ENCODE results near the gene NRXN3.

GRCh38 chr14:78367355-78367754 is 197.2 kb downstream of the NRXN3 start:
- TF ChIP-seq CTCF (IDR thresholded peaks at IDR 0.05 in 4 of 5, conservative IDR thresholded peaks at IDR 0.05 in 1 of 5) (no peak), POLR2A (IDR thresholded peaks at IDR 0.05) (no peak)
